Stomach (tissue), 4 donors: ENCODE results near the gene SLC34A3.

Source experiments
- POLR2A ChIP-seq, 4 donors: fragments of 450-650 bp; IDR thresholded peaks; one replicate each; pipeline ENCODE4 v1.6.1; 2016; ENCODE audit warnings: antibody characterized with exemption in 4 of 4, control low read depth in 2 of 4, mild to moderate bottlenecking in 1 of 4, moderate library complexity in 1 of 4
- TF ChIP-seq, protein P1 (sequence below), 7 experiments: fragments of 450-650 bp in 4 of 7; fragments of 200-600 bp in 3 of 7; sonication (generic) in 3 of 7; IDR thresholded peaks; one replicate each; pipeline ENCODE4 v1.5.1; 2016 to 2019; ENCODE audit warnings: antibody characterized with exemption in 7 of 7, control low read depth in 2 of 7, mild to moderate bottlenecking in 1 of 7

DNA sequence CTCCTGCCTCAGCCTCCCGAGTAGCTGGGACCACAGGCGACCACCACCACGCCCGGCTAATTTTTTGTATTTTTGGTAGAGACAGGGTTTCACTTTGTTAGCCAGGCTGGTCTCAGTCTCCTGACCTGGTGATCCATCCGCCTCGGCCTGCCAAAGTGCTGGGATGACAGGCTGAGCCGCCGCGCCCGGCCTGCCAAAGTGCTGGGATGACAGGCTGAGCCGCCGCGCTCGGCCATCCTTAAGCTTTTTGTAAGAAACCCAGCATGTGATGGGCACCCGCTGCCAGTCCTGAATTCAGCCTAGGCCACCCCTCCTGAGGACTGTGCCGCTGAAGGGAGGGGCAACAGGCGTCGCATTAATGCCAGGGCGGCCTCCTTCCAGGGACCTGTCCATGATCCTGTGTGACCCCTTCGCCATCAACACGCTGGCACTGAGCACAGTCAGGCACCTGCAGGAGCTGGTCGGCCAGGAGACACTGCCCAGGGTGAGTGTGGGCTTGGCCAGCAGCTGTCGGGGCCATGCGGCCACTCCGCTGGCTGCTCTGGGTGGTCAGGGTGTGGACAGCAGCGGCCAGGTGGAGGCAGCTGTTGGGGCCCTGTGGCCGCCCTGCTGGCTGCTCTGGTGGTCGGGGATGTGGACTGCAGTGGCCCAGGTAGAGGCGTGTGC is 34.9 kb downstream of the SLC34A3 start:
- TF ChIP-seq, protein P1, sequence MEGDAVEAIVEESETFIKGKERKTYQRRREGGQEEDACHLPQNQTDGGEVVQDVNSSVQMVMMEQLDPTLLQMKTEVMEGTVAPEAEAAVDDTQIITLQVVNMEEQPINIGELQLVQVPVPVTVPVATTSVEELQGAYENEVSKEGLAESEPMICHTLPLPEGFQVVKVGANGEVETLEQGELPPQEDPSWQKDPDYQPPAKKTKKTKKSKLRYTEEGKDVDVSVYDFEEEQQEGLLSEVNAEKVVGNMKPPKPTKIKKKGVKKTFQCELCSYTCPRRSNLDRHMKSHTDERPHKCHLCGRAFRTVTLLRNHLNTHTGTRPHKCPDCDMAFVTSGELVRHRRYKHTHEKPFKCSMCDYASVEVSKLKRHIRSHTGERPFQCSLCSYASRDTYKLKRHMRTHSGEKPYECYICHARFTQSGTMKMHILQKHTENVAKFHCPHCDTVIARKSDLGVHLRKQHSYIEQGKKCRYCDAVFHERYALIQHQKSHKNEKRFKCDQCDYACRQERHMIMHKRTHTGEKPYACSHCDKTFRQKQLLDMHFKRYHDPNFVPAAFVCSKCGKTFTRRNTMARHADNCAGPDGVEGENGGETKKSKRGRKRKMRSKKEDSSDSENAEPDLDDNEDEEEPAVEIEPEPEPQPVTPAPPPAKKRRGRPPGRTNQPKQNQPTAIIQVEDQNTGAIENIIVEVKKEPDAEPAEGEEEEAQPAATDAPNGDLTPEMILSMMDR (IDR thresholded peaks at IDR 0.05), result no peak
- TF ChIP-seq POLR2A (IDR thresholded peaks at IDR 0.05), result no peak
